Endothelial cell of umbilical vein (primary cell): ENCODE measurements around the gene GPR137. TPM values are rescaled to one million over a fixed set of nuclear protein-coding genes. Genes with fewer than 3 reads are reported as not detected.

Source experiments
- BruUV-seq: library from RNA; stranded (reverse); fragments of 400-500 nt; replicated peaks from 2 replicates; lab custom pipeline; 2021; lab: Mats Ljungman, UMichigan
- CTCF ChIA-PET: fragments of 300-600, 350-600 bp; sonication (Branson Sonifier 250); formaldehyde crosslinking; loops from one replicate; lab custom pipeline; 2021; ENCODE audit warnings: antibody characterized with exemption, inconsistent platforms; lab: Charles Lee
- POLR2A ChIA-PET: fragments of 300-600, 350-600 bp; sonication (Branson Sonifier 250); formaldehyde crosslinking; loops from one replicate; lab custom pipeline; 2021; ENCODE audit warnings: antibody characterized with exemption, inconsistent platforms; lab: Charles Lee
- DNase-seq: peaks from one replicate; pipeline ENCODE4 v3.0.0-alpha.2; 2011; ENCODE audit warnings: low read depth, low spot score
- FAIRE-seq: peaks from 2 replicates; lab custom pipeline; 2011; peaks lifted over from hg19 to GRCh38; lab: Jason Lieb, UNC
- H2AFZ ChIP-seq: 2 replicates; pipeline ENCODE4 v1.6.0; 2012; ENCODE audit warnings: low read depth, low read length, control low read depth, inconsistent platforms
- H3K27ac ChIP-seq: 2 replicates; pipeline ENCODE4 v1.5.1; 2011; ENCODE audit warnings: low read depth, mild to moderate bottlenecking, control low read depth, low read length, moderate library complexity; ENCODE audit not compliant: insufficient read depth
- H3K27me3 ChIP-seq, 2 experiments: 2 replicates each; pipeline versions ENCODE4 v1.6.0 to v1.6.1; 2011; ENCODE audit warnings: low read length in 2 of 2, mixed read lengths in 1 of 2; ENCODE audit not compliant: control insufficient read depth in 2 of 2, insufficient read depth in 2 of 2
- H3K36me3 ChIP-seq, 2 experiments: 2 replicates in 1 of 2; 3 replicates in 1 of 2; pipeline ENCODE4 v1.5.1; 2011; ENCODE audit warnings: low read length in 2 of 2, mild to moderate bottlenecking in 1 of 2, moderate library complexity in 1 of 2; ENCODE audit not compliant: control insufficient read depth in 2 of 2, insufficient read depth in 2 of 2; ENCODE audit errors: extremely low read depth in 1 of 2
- H3K4me1 ChIP-seq: 3 replicates; pipeline ENCODE4 v1.5.1; 2011; ENCODE audit warnings: mild to moderate bottlenecking, low read length; ENCODE audit not compliant: control insufficient read depth, insufficient read depth; ENCODE audit errors: extremely low read depth
- H3K4me2 ChIP-seq: 2 replicates; pipeline ENCODE4 v1.6.1; 2011; ENCODE audit warnings: low read length, control low read depth, mixed read lengths; ENCODE audit not compliant: insufficient read depth
- H3K4me3 ChIP-seq, 3 experiments: fragments of 200-600 bp in 1 of 3; sonication (generic), shearing (Covaris generic) in 1 of 3; replicated peaks in 1 of 3; 2 replicates each; pipeline ENCODE4 v1.5.1; 2011 to 2016; ENCODE audit warnings: control low read depth in 3 of 3, low read length in 3 of 3, mild to moderate bottlenecking in 2 of 3, inconsistent platforms in 1 of 3, low read depth in 1 of 3, moderate library complexity in 1 of 3; ENCODE audit not compliant: insufficient read depth in 1 of 3
- H3K79me2 ChIP-seq: 2 replicates; pipeline ENCODE4 v1.6.0; 2012; ENCODE audit warnings: low read length, inconsistent platforms; ENCODE audit not compliant: control insufficient read depth, insufficient read depth
- H3K9ac ChIP-seq: replicated peaks from 2 replicates; pipeline ENCODE3; 2011; ENCODE audit warnings: low read length, control low read depth; ENCODE audit not compliant: insufficient read depth; ENCODE audit errors: extremely low read depth
- H3K9me1 ChIP-seq: replicated peaks from 3 replicates; pipeline ENCODE4 v1.6.0; 2011; ENCODE audit warnings: mild to moderate bottlenecking, low read length; ENCODE audit not compliant: control insufficient read depth, insufficient read depth; ENCODE audit errors: extremely low read depth
- H3K9me3 ChIP-seq: replicated peaks from 2 replicates; pipeline ENCODE4 v1.5.1; 2012; ENCODE audit warnings: low read length, inconsistent platforms; ENCODE audit not compliant: control insufficient read depth, insufficient read depth
- H4K20me1 ChIP-seq: replicated peaks from 2 replicates; pipeline ENCODE3; 2011; ENCODE audit warnings: mild to moderate bottlenecking, low read length; ENCODE audit not compliant: control insufficient read depth, insufficient read depth; ENCODE audit errors: extremely low read depth
- CTCF ChIP-seq, 2 donors: IDR thresholded peaks; 1 replicate in 1 of 2; 2 replicates in 1 of 2; pipeline ENCODE4 v1.5.1; 2011; ENCODE audit warnings: low read length in 2 of 2, mild to moderate bottlenecking in 2 of 2, moderate library complexity in 2 of 2, control low read depth in 1 of 2, inconsistent platforms in 1 of 2, low read depth in 1 of 2; ENCODE audit not compliant: insufficient read depth in 1 of 2; ENCODE audit errors: extremely low read depth in 1 of 2
- EZH2 ChIP-seq: IDR thresholded peaks from 2 replicates; pipeline ENCODE4 v1.6.1; 2012; ENCODE audit warnings: borderline replicate concordance, low read depth, mild to moderate bottlenecking, moderate library complexity, low read length, inconsistent platforms; ENCODE audit not compliant: severe bottlenecking
- FOS ChIP-seq: IDR thresholded peaks from 2 replicates; pipeline ENCODE4 v1.6.1; 2011; ENCODE audit warnings: mild to moderate bottlenecking, low read length, moderate library complexity, borderline replicate concordance; ENCODE audit not compliant: insufficient read depth
- GATA2 ChIP-seq: IDR thresholded peaks from 2 replicates; pipeline ENCODE4 v1.7.0; 2011; ENCODE audit warnings: low read depth, mild to moderate bottlenecking, moderate library complexity, mixed read lengths, low read length; ENCODE audit not compliant: insufficient read length, insufficient read depth
- JUN ChIP-seq: IDR thresholded peaks from 2 replicates; pipeline ENCODE4 v1.6.1; 2011; ENCODE audit warnings: borderline replicate concordance, low read depth; ENCODE audit not compliant: insufficient read length, insufficient read depth
- MAX ChIP-seq: IDR thresholded peaks from 2 replicates; pipeline ENCODE4 v1.6.1; 2011; ENCODE audit not compliant: insufficient read depth, insufficient read length
- MYC ChIP-seq: IDR thresholded peaks from one replicate; pipeline ENCODE4 v1.6.1; 2011; ENCODE audit warnings: mild to moderate bottlenecking, low read depth, low read length
- POLR2A ChIP-seq: IDR thresholded peaks from 2 replicates; pipeline ENCODE4 v1.6.1; 2012; ENCODE audit warnings: low read depth, mild to moderate bottlenecking, control low read depth, low read length
- POLR2AphosphoS5 ChIP-seq: IDR thresholded peaks from 2 replicates; pipeline ENCODE4 v1.6.1; 2012; ENCODE audit warnings: low read depth, mild to moderate bottlenecking, control low read depth, low read length, moderate library complexity; ENCODE audit not compliant: insufficient read depth
- dilution Hi-C: fragments of 300-500 bp; cut with MboI; formaldehyde crosslinking; loops from one replicate; pipeline ENCODE4 v1.15.0; 2019; ENCODE audit warnings: low sequenced_read_pairs; ENCODE audit not compliant: extremely low pct_ligation_motif_present
- intact Hi-C: fragments of 100-400 bp; cut with micrococcal nuclease; formaldehyde crosslinking; loops from one replicate; pipeline ENCODE4 v1.10.0; 2022
- polyA plus RNA-seq, 4 experiments: library from polyadenylated mRNA; depleted of rRNA in 3 of 4; stranded (reverse) in 3 of 4; unstranded in 1 of 4; fragments of >200 nt; gene quantifications; 2 replicates each; pipeline versions ENCODE4 v1.2.1 to v1.2.3, GENCODE V29; 2011 to 2012; ENCODE audit warnings: missing spikeins in 1 of 4
- total RNA-seq: library from RNA; stranded (reverse); gene quantifications from 2 replicates; pipeline ENCODE4 v1.2.3, GENCODE V29; 2021

GPR137 gene
- total and polyA plus RNA-seq, 2 donors (not counting 3 experiments of a cell fraction or from before 2014, with no cell fraction given) = 40.9 to 42.5 TPM

GRCh38 chr11:64258946-64259532 lies 26.6 kb upstream of the GPR137 start:
- Histone ChIP-seq H3K4me2 (no peak overlapping the region), H3K4me1 (peaks cover 15% of the 10 kb centered on the region), H3K9me1 (no peaks in the 10 kb centered on the region), H3K9me3 (no peaks in the 10 kb centered on the region), H3K9ac (no peak overlapping the region), H4K20me1 (no peaks in the 10 kb centered on the region), H2AFZ (no peak overlapping the region), H3K27me3 (no peaks in the 10 kb centered on the region), H3K27ac (no peak overlapping the region), H3K4me3 (no peak overlapping the region), H3K36me3 (peaks cover 18 to 44% of the 10 kb centered on the region in 2 experiments), H3K79me2 (peaks cover 8% of the 10 kb centered on the region)
- ChIA-PET CTCF (interaction anchor here (0.7 to 0.9 kb wide), 4 partner anchors 9 to 55 kb away, joined by 3 read pairs; partner anchors contain the start of gene CATSPERZ), POLR2A (no interaction called here)
- DNase-seq = no peak
- FAIRE-seq = no peak
- TF ChIP-seq CTCF (IDR thresholded peaks at IDR 0.05; ENCODE audit: extremely low read depth in 1 of 2, insufficient read depth in 1 of 2, low read depth in 1 of 2, low read length in 2 of 2) (no peak), POLR2AphosphoS5 (no peak), EZH2 (no peak), FOS (no peak), POLR2A (no peak), MAX (no peak), GATA2 (no peak), JUN (no peak), MYC (no peak)
- BruUV-seq = no TSS peak
- dilution Hi-C loops = no loop called here
- intact Hi-C loops = no loop called here
